A549 (cell line): Measurements from ENCODE around the gene FBXO41.

ENCODE experiments used
- CBX2 ChIP-seq: fragments of 200-600 bp; sonication (generic); IDR thresholded peaks from 2 replicates; pipeline ENCODE4 v1.6.1; 2016; ENCODE audit warnings: low read depth, mild to moderate bottlenecking, borderline replicate concordance
- CTCF ChIP-seq: fragments of >200 bp; sonication (Bioruptor Twin); formaldehyde crosslinking; IDR thresholded peaks from 3 replicates; pipeline ENCODE4 v1.5.1; 2016
- EHF ChIP-seq: fragments of 250-450 bp; sonication (Bioruptor Pico); IDR thresholded peaks from 2 replicates; pipeline ENCODE4 v1.5.0; 2020; ENCODE audit warnings: mild to moderate bottlenecking
- HDAC2 ChIP-seq: fragments of 200-600 bp; sonication (generic); IDR thresholded peaks from 2 replicates; pipeline ENCODE4 v1.6.1; 2016
- MYC ChIP-seq: IDR thresholded peaks from 2 replicates; pipeline ENCODE4 v1.6.1; 2012; ENCODE audit warnings: mild to moderate bottlenecking, inconsistent platforms, low read length, improper control_type of control experiment, borderline replicate concordance

DNA sequence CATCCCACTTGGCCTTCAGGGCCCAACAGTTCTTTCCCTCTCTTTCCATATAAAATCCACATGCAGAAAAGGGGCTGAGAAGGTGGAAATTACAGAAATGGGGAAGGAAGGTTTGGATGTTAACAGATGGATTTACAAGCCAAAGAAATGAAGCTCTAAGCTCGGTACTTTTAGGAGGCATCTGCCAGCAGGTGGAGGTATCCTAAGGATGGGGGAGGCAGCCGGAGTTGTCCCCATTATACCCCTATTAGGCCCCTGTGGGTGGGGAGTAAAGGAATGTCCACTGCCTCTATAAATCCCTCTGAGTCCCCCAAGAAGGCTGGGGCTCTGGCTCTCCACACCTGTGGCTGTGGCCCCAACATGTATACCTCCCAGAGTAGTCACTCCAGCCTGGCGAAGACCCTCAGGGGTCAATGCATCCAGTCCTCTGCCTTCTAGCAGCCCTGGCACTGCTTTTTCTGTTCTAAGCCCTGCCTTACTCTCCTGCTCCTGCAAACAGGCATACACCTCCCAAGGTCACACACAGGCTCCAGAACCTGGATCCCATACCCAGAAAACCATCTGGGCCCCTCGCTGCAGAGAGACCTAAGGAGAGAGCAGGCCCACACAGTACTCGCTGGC, 1.2 kb downstream of the FBXO41 start:
- no peak for TF ChIP-seq HDAC2
- TF ChIP-seq EHF, result no peak
- TF ChIP-seq MYC, result no peak
- no peak for TF ChIP-seq CTCF
- TF ChIP-seq CBX2, result no peak
